Peyer's patch (tissue), 4 donors: ENCODE measurements around the gene PHACTR3.

Experiments
- POLR2A ChIP-seq, 2 donors: fragments of 450-650 bp; IDR thresholded peaks; one replicate each; pipeline ENCODE4 v1.5.1; 2017; ENCODE audit warnings: antibody characterized with exemption in 2 of 2, mild to moderate bottlenecking in 2 of 2, moderate library complexity in 2 of 2
- TF ChIP-seq, protein P1 (sequence below), 6 experiments: fragments of 450-650 bp in 4 of 6; fragments of 200-600 bp in 2 of 6; sonication (generic) in 1 of 6; IDR thresholded peaks; one replicate each; pipeline ENCODE4 v1.5.1; 2017 to 2019; ENCODE audit warnings: antibody characterized with exemption in 6 of 6, mild to moderate bottlenecking in 3 of 6, moderate library complexity in 1 of 6

DNA sequence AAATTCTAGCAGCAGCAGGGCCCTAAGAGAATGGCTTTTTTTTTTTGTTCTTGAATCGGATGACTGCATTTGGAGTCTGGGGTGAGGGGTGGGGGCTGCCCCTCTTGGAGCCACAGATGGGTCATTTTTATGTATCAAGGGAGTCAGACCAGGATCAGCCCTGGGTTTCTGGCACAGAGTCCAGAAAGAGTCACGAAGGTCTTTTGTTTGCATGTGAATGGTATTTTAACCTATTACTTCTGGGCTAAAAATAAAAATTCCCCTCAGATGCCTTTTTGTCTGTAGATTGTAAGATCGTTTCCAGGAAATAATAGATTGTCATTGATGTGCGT is 72.5 kb downstream of the PHACTR3 start:
- TF ChIP-seq, protein P1, sequence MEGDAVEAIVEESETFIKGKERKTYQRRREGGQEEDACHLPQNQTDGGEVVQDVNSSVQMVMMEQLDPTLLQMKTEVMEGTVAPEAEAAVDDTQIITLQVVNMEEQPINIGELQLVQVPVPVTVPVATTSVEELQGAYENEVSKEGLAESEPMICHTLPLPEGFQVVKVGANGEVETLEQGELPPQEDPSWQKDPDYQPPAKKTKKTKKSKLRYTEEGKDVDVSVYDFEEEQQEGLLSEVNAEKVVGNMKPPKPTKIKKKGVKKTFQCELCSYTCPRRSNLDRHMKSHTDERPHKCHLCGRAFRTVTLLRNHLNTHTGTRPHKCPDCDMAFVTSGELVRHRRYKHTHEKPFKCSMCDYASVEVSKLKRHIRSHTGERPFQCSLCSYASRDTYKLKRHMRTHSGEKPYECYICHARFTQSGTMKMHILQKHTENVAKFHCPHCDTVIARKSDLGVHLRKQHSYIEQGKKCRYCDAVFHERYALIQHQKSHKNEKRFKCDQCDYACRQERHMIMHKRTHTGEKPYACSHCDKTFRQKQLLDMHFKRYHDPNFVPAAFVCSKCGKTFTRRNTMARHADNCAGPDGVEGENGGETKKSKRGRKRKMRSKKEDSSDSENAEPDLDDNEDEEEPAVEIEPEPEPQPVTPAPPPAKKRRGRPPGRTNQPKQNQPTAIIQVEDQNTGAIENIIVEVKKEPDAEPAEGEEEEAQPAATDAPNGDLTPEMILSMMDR (IDR thresholded peaks at IDR 0.05), result no peak
- TF ChIP-seq POLR2A (IDR thresholded peaks at IDR 0.05), result no peak
